Right cardiac atrium (tissue), 5 donors: ENCODE measurements around the gene HOXA2. TPM values are rescaled to one million over a fixed set of nuclear protein-coding genes. Genes with fewer than 3 reads are reported as not detected.

Experiments used
- ATAC-seq, 2 donors: fragments of 200-7000 bp; cut with Tn5 transposase; one replicate each; pipeline versions ENCODE4 v1.8.0 to v1.9.1; 2020; ENCODE audit warnings: moderate library complexity in 2 of 2, mild to moderate bottlenecking in 1 of 2
- DNase-seq, 3 donors: peaks; one replicate each; pipeline ENCODE4 v3.0.0-alpha.2; 2020
- H3K27ac ChIP-seq: one replicate; pipeline ENCODE4 v1.5.1; 2013; ENCODE audit warnings: mild to moderate bottlenecking, low read length, control low read depth, moderate library complexity
- H3K27me3 ChIP-seq: one replicate; pipeline ENCODE4 v1.6.1; 2013; ENCODE audit not compliant: control insufficient read depth, insufficient read depth
- H3K4me1 ChIP-seq: one replicate; pipeline ENCODE4 v1.6.1; 2013; ENCODE audit warnings: low read length; ENCODE audit not compliant: control insufficient read depth, insufficient read depth
- H3K4me3 ChIP-seq: one replicate; pipeline ENCODE4 v1.5.1; 2013; ENCODE audit warnings: low read length, control low read depth
- H3K9me3 ChIP-seq: one replicate; pipeline ENCODE4 v1.6.1; 2013; ENCODE audit warnings: low read length; ENCODE audit not compliant: control insufficient read depth
- WGBS: extraction: QIAGEN DNeasy Blood & Tissue Kit; methylation state at CpG from one replicate; pipeline ENCODE4 v1.1.7; 2013; 5-methylcytosine and 5-hydroxymethylcytosine counted together
- intact Hi-C, 4 donors: fragments of 100-400 bp; cut with DNase I; formaldehyde crosslinking; loops; one replicate each; pipeline versions ENCODE4 v1.11.0 to v1.14.0; 2022 to 2023
- polyA plus RNA-seq: library from polyadenylated mRNA; stranded (reverse); fragments of 200-250 nt; gene quantifications from one replicate; pipeline ENCODE4 v1.2.3, GENCODE V29; 2013
- total RNA-seq, 4 donors: library from RNA; stranded (reverse); fragmentation: NEBNext Ultra II Directional; extraction: Animal tissue kit (Norgen Biotek cat#: 25700); gene quantifications; one replicate each; pipeline ENCODE4 v1.2.1, GENCODE V29; 2021
- donor health status: healthy with polysubstance abuse.
- donor health status: DM: no; HTN: yes; CAD: no.
- donor health status: DM: no; HTN: no; CAD: no.
- donor health status: DM: no; HTN: yes; CAD: no; lungs with severe emphysema.
- donor health status: DM: yes; HTN: yes; CAD: no.

HOXA2 gene
- total and polyA plus RNA-seq, 5 donors: 0.12 to 0.60 (median 0.36) TPM; not detected in 1

DNA sequence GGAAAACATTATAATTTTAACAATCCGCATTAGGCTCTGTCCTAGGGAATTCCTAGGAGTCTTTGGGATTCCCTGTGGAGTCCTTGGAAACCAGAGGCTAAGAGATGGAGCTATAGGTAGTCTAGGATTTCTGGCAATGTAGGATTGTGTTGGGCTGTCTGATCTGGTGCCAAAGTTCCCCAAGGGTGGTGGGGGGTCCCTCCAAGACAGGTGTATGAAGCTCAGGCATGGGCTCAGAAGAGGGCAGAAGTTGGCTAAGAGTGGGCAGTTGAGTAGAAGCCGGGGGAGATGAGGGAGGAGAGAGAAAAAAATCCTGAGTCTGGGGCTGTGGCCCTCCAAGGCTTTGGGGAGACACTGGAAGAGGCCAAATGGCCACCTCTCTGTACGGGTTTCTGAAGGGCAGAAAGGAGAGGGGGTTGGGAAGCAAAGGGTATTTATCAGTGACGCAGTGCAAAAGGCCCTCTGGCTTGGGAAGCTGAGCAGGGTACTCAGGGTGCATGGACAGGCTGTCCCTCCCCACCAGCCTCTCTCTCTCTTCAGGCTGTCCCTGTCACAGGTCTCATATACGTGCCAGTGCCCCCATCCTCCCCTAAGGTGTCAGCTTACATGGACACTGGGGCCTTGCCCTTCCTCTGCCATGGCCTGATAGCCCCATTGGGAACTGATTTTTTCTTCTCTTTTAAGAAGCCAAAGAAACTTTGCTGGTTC is 44.2 kb upstream of the HOXA2 start:
- no peak overlapping the region for H3K27ac ChIP-seq
- WGBS: 46% methylated on average over 5 of the region's 5 CpGs
- intact Hi-C loops: loop anchor here in 1 of 4 donors (5.0 kb wide), 1 partner anchor 294 kb away; no protein-coding TSS in a partner anchor
- DNase-seq: no peak
- no peaks in the 10 kb centered on the region for H3K9me3 ChIP-seq
- no peak overlapping the region for H3K4me3 ChIP-seq
- no peak for ATAC-seq
- peaks cover 2% of the 10 kb centered on the region for H3K4me1 ChIP-seq
- H3K27me3 ChIP-seq: peaks cover 3% of the 10 kb centered on the region

GRCh38 chr7:27145914-27146412 is 43.5 kb upstream of the HOXA2 start:
- intact Hi-C loops: loop anchor here in 1 of 4 donors (5.0 kb wide), 1 partner anchor 294 kb away; no protein-coding TSS in a partner anchor
- ATAC-seq: no peak
- H3K27me3 ChIP-seq: peaks cover 3% of the 10 kb centered on the region
- no peaks in the 10 kb centered on the region for H3K4me1 ChIP-seq
- 44% methylated on average over 11 of the region's 11 CpGs for WGBS
- H3K27ac ChIP-seq: no peak overlapping the region
- H3K4me3 ChIP-seq: no peak overlapping the region
- H3K9me3 ChIP-seq: no peaks in the 10 kb centered on the region
- no peak for DNase-seq

GRCh38 chr7:27145165-27145913 is 42.9 kb upstream of the HOXA2 start:
- Histone ChIP-seq H3K4me3 (peak overlapping the region; percentile 0), H3K9me3 (no peaks in the 10 kb centered on the region), H3K4me1 (no peaks in the 10 kb centered on the region), H3K27me3 (peaks cover 3% of the 10 kb centered on the region), H3K27ac (no peak overlapping the region)
- intact Hi-C loops: loop anchor here in 1 of 4 donors (5.0 kb wide), 1 partner anchor 293 kb away; no protein-coding TSS in a partner anchor
- DNase-seq: peak in 1 of 3 donors; percentile 15
- ATAC-seq: no peak
- 37% methylated on average over 47 of the region's 47 CpGs for WGBS

DNA sequence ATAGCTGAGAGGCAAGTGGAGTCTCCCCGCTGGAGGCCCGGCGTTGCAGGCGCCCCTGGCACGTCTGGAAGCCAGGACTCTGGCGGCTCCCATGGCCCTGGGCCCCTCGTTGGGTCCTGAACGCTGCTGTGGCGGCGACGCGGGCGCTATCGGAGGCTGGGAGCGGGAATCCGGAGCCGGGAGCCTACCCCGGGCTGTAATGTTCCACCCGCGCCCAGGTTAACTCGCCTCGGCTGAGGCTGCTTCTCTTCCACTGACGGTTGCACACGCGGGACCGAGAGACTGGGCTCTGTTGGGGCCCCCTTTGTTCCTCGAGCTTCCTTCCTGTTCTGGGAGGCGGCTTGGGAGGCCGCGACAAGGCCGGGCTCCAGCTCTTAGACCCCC is 42.3 kb upstream of the HOXA2 start:
- Histone ChIP-seq H3K4me3 (peak overlapping the region; percentile 0), H3K4me1 (no peaks in the 10 kb centered on the region), H3K9me3 (no peaks in the 10 kb centered on the region), H3K27me3 (peaks cover 3% of the 10 kb centered on the region), H3K27ac (no peak overlapping the region)
- ATAC-seq (no peak), DNase-seq (peak in 1 of 3 donors; percentile 51)
- 23% methylated on average over 31 of the region's 31 CpGs for WGBS
- intact Hi-C loops: loop anchor here in 1 of 4 donors (5.0 kb wide), 1 partner anchor 292 kb away; no protein-coding TSS in a partner anchor

DNA sequence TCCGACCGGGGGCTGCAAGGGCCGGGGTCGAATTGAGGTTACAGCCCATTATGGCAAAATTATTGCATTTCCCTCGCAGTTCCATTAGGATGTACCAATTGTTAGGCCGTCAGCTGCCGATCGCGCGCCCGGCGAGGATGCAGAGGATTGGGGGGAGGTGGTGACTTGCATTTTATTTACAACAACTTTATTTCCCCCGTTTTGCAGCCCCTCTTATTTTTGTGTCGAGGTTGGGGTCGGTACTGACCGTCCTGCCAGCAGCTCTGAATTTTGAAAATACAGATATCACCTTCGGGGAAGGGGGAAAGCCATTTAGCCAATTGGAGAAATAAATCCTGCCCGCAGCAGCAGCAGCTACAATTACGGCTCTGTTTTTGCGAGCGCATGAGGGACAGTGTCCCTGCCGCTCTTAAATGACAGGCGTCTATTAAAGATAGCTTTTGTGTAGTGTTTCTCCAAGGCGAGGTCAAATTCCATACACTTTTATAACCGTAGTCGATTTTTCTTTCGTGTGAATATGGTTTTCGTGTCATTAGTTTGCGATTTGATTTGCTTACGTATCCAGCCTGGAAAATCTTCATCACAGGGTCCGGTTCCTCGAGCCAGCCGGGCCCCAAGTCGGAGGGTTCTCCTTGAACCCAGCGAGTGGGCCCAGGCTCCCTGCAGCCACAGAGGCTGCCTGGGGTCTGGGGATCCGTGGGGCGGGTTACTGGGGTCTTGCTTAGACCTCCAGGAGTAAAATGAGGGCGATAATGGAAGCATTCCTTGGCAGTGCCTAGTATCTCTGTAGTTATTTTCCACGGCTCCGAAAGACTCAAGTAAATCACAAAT is 41.7 kb upstream of the HOXA2 start:
- intact Hi-C loops: no loop called here
- no peak for ATAC-seq
- Histone ChIP-seq H3K27ac (no peak overlapping the region), H3K4me1 (no peaks in the 10 kb centered on the region), H3K9me3 (no peaks in the 10 kb centered on the region), H3K27me3 (peaks cover 3% of the 10 kb centered on the region), H3K4me3 (peak overlapping the region; percentile 64)
- WGBS: 24% methylated on average over 40 of the region's 40 CpGs
- DNase-seq: peak in 1 of 3 donors; percentile 42

- Histone ChIP-seq H3K27ac (peak within 1 kb of the TSS; percentile 33), H3K9me3 (no peaks in the 10 kb centered on the region), H3K4me1 (no peaks in the 10 kb centered on the region), H3K4me3 (peak within 1 kb of the TSS; percentile 64), H3K27me3 (peaks cover 3% of the 10 kb centered on the region)
- intact Hi-C loops: no loop called here
- 15% methylated on average over 86 of the region's 86 CpGs for WGBS
- peak; percentile 69 to 80 for ATAC-seq
- DNase-seq: peak in 2 of 3 donors; percentile 57 to 78
These were observed 40.8 kb upstream of the HOXA2 start, which contains the start of gene HOXA5 for GRCh38 chr7:27143023-27143949. TSS of gene HOXA5 (minus strand) at chr7:27143681. CDS start at chr7:27143607, 74 bp downstream.

- Histone ChIP-seq H3K4me1 (no peaks in the 10 kb centered on the region), H3K4me3 (peak overlapping the region; percentile 64), H3K27me3 (peaks cover 3% of the 10 kb centered on the region), H3K27ac (no peak overlapping the region), H3K9me3 (no peaks in the 10 kb centered on the region)
- peak in 1 of 2 donors; percentile 5 for ATAC-seq
- 12% methylated on average over 29 of the region's 29 CpGs for WGBS
- no peak for DNase-seq
- intact Hi-C loops: no loop called here
These were observed 40.1 kb upstream of the HOXA2 start for GRCh38 chr7:27142580-27143022.

- peak in 1 of 2 donors; percentile 13 for ATAC-seq
- Histone ChIP-seq H3K4me1 (no peaks in the 10 kb centered on the region), H3K9me3 (no peaks in the 10 kb centered on the region), H3K27me3 (peaks cover 3% of the 10 kb centered on the region), H3K4me3 (peak overlapping the region; percentile 64), H3K27ac (no peak overlapping the region)
- DNase-seq: no peak
- intact Hi-C loops: no loop called here
- 23% methylated on average over 30 of the region's 30 CpGs for WGBS
These were observed 39.6 kb upstream of the HOXA2 start for GRCh38 chr7:27141923-27142579.

- intact Hi-C loops: no loop called here
- Histone ChIP-seq H3K27ac (no peak overlapping the region), H3K4me3 (peak overlapping the region; percentile 64)
These were observed 38.8 kb upstream of the HOXA2 start for GRCh38 chr7:27141137-27141922.

More at GRCh38 chr7:27141137-27141922, 38.8 kb upstream of the HOXA2 start:
- DNase-seq (no peak), ATAC-seq (no peak)
- Histone ChIP-seq H3K27me3 (peaks cover 3% of the 10 kb centered on the region), H3K9me3 (no peaks in the 10 kb centered on the region), H3K4me1 (no peaks in the 10 kb centered on the region)
- WGBS: 57% methylated on average over 18 of the region's 18 CpGs
